Testis (tissue), 2 donors: ENCODE data around the gene LTBP1.

Experiments used
- CTCF ChIP-seq, 3 experiments: fragments of 450-650 bp in 2 of 3; fragments of 200-600 bp in 1 of 3; sonication (generic) in 1 of 3; IDR thresholded peaks; one replicate each; pipeline ENCODE4 v1.5.1; 2016 to 2019; ENCODE audit warnings: antibody characterized with exemption in 3 of 3, mild to moderate bottlenecking in 2 of 3, moderate library complexity in 1 of 3
- POLR2A ChIP-seq: fragments of 450-650 bp; IDR thresholded peaks from one replicate; pipeline ENCODE4 v1.6.1; 2017; ENCODE audit warnings: antibody characterized with exemption, mild to moderate bottlenecking, moderate library complexity

GRCh38 chr2:33411765-33412164 is 465.0 kb downstream of the LTBP1 start:
- TF ChIP-seq CTCF (IDR thresholded peaks at IDR 0.05) (no peak), POLR2A (no peak)
